ENCODE measurements around the gene GAB3.

DNA sequence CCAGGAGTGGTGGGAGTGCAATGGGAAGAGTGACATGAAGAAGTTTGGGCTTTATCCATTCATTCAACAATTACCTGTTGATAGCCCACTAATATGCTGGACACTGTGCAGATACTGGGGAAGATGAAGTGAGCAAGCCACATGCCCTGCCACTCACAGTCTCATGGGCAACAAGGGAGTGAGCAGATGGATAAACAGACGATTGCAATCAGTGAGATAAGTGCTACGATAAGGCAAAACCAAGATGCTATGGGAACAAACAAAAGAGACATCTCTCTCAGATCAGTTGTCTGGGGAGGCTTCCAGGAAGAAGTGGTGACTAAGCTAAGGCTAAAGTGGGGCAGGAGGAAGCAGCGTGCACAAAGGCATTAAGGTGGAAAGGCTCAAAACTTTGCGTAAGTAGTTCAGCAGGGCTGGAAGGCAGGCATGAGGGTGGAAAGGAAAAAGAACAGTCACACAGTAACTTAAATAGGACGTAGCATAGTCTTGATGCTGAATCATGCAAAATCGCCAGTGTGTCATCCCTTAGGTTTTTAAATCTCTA, 31.7 kb downstream of the GAB3 start:
- TF ChIP-seq ATF1 (CRISPR knock-in tag; IDR thresholded peaks at IDR 0.05): no peak
- no peak for TF ChIP-seq NFYB (CRISPR knock-in tag; conservative IDR thresholded peaks at IDR 0.05; ENCODE audit: low read depth)
- TF ChIP-seq CTCF (IDR thresholded peaks at IDR 0.05): no peak
- no peak for TF ChIP-seq CBFB (CRISPR knock-in tag; IDR thresholded peaks at IDR 0.05; ENCODE audit: low read depth)

Measured in WTC11 (cell line).